Caco-2 (cell line): ENCODE data around the gene MTFMT. TPM values are rescaled to one million over a fixed set of nuclear protein-coding genes. Genes with fewer than 3 reads are reported as not detected.

ENCODE experiments used
- BruUV-seq: library from RNA; stranded (reverse); fragments of 400-500 nt; replicated peaks from 2 replicates; lab custom pipeline; 2021; lab: Mats Ljungman, UMichigan
- CTCF ChIA-PET: fragments of 300-600 bp; sonication (Branson Sonifier 250); formaldehyde crosslinking; loops from one replicate; lab custom pipeline; 2022; ENCODE audit warnings: antibody characterized with exemption; lab: Charles Lee
- POLR2A ChIA-PET: fragments of 300-600 bp; sonication (Branson Sonifier 250); formaldehyde crosslinking; loops from one replicate; lab custom pipeline; 2022; ENCODE audit warnings: antibody characterized with exemption; lab: Charles Lee
- DNase-seq, 2 experiments: peaks; one replicate each; pipeline versions ENCODE4 v3.0.0 to v3.0.0-alpha.2; 2020 to 2022
- H3K27me3 ChIP-seq: replicated peaks from 2 replicates; pipeline ENCODE4 v1.6.0; 2011; ENCODE audit warnings: low read length; ENCODE audit not compliant: control insufficient read depth, insufficient read depth
- H3K36me3 ChIP-seq: 2 replicates; pipeline ENCODE4 v1.5.1; 2011; ENCODE audit warnings: low read length; ENCODE audit not compliant: control insufficient read depth, insufficient read depth
- H3K4me1 ChIP-seq: fragments of 250-450 bp; sonication (Bioruptor Pico); 2 replicates; pipeline ENCODE4 v1.5.1; 2020; ENCODE audit warnings: mild to moderate bottlenecking
- H3K4me3 ChIP-seq: 2 replicates; pipeline ENCODE4 v1.5.1; 2011; ENCODE audit warnings: low read depth, mild to moderate bottlenecking, control low read depth, low read length
- H3K9me3 ChIP-seq: fragments of 250-450 bp; sonication (Bioruptor Pico); 2 replicates; pipeline ENCODE4 v1.5.1; 2020; ENCODE audit warnings: mild to moderate bottlenecking, moderate library complexity
- H3K27ac Mint-ChIP-seq: one replicate; pipeline ENCODE4 v1.8.0; 2022; ENCODE audit warnings: mixed read lengths; ENCODE audit not compliant: unreplicated experiment
- H3K27me3 Mint-ChIP-seq: one replicate; pipeline ENCODE4 v1.8.0; 2022; ENCODE audit warnings: mixed read lengths; ENCODE audit not compliant: insufficient read depth, unreplicated experiment
- H3K36me3 Mint-ChIP-seq: one replicate; pipeline ENCODE4 v1.8.0; 2022; ENCODE audit warnings: mild to moderate bottlenecking, mixed read lengths; ENCODE audit not compliant: insufficient read depth, unreplicated experiment
- H3K4me1 Mint-ChIP-seq: one replicate; pipeline ENCODE4 v1.8.0; 2022; ENCODE audit warnings: low read depth, mixed read lengths; ENCODE audit not compliant: unreplicated experiment
- H3K4me3 Mint-ChIP-seq: one replicate; pipeline ENCODE4 v1.8.0; 2022; ENCODE audit warnings: mild to moderate bottlenecking, moderate library complexity, mixed read lengths; ENCODE audit not compliant: unreplicated experiment
- H3K9me3 Mint-ChIP-seq: one replicate; pipeline ENCODE4 v1.8.0; 2022; ENCODE audit warnings: mixed read lengths; ENCODE audit not compliant: unreplicated experiment
- CTCF ChIP-seq, 2 experiments: fragments of 200-600 bp in 1 of 2; IDR thresholded peaks; 1 replicate in 1 of 2; 2 replicates in 1 of 2; pipeline versions ENCODE4 v1.5.1 to v1.8.0; 2011 to 2022; ENCODE audit warnings: antibody characterized with exemption in 1 of 2, control low read depth in 1 of 2, inconsistent platforms in 1 of 2, low read depth in 1 of 2, low read length in 1 of 2, mild to moderate bottlenecking in 1 of 2, moderate library complexity in 1 of 2; ENCODE audit not compliant: insufficient read depth in 1 of 2, severe bottlenecking in 1 of 2, unreplicated experiment in 1 of 2
- intact Hi-C: fragments of 100-400 bp; cut with micrococcal nuclease; formaldehyde crosslinking; loops from one replicate; pipeline ENCODE4 v1.10.0; 2022; ENCODE audit not compliant: unreplicated experiment
- total RNA-seq: library from RNA; stranded (reverse); gene quantifications from 2 replicates; pipeline ENCODE4 v1.2.3, GENCODE V29; 2022

The MTFMT gene
- total RNA-seq, 1 experiment from 2014 or later = 24.7 TPM

GRCh38 chr15:65034719-65035118, 5.3 kb upstream of the MTFMT start:
- H3K27ac Mint-ChIP-seq = no peak overlapping the region
- no peaks in the 10 kb centered on the region for H3K4me1 Mint-ChIP-seq
- no peak overlapping the region for H3K4me3 ChIP-seq
- H3K36me3 Mint-ChIP-seq = no peaks in the 10 kb centered on the region
- ChIA-PET POLR2A (interaction anchor here (1.4 kb wide), 1 partner anchor 10 kb away, joined by 4 read pairs; the partner anchor contains the start of gene SLC51B), CTCF (interaction anchor here (1.1 to 2.4 kb wide), 9 partner anchors 9 to 114 kb away, joined by 3 to 41 read pairs (median 13); partner anchors contain the start of genes SLC51B and UBAP1L)
- H3K4me1 ChIP-seq = peaks cover 29% of the 10 kb centered on the region
- no peaks in the 10 kb centered on the region for H3K27me3 Mint-ChIP-seq
- no peak for TF ChIP-seq CTCF (IDR thresholded peaks at IDR 0.05; ENCODE audit: insufficient read depth in 1 of 2, low read depth in 1 of 2, low read length in 1 of 2, severe bottlenecking in 1 of 2, unreplicated experiment in 1 of 2)
- no peaks in the 10 kb centered on the region for H3K36me3 ChIP-seq
- H3K27me3 ChIP-seq = no peaks in the 10 kb centered on the region
- no TSS peak for BruUV-seq
- no peaks in the 10 kb centered on the region for H3K9me3 ChIP-seq
- H3K9me3 Mint-ChIP-seq = no peaks in the 10 kb centered on the region
- intact Hi-C loops = no loop called here
- no peak overlapping the region for H3K4me3 Mint-ChIP-seq
- DNase-seq = no peak

- H3K4me3 ChIP-seq = no peak overlapping the region
- H3K4me1 ChIP-seq = peaks cover 22% of the 10 kb centered on the region
- no peak overlapping the region for H3K4me3 Mint-ChIP-seq
- H3K9me3 Mint-ChIP-seq = no peaks in the 10 kb centered on the region
- H3K9me3 ChIP-seq = no peaks in the 10 kb centered on the region
- no peaks in the 10 kb centered on the region for H3K27me3 ChIP-seq
- no TSS peak for BruUV-seq
- H3K27me3 Mint-ChIP-seq = no peaks in the 10 kb centered on the region
- peak; percentile 55 to 61 for DNase-seq
- no peaks in the 10 kb centered on the region for H3K36me3 Mint-ChIP-seq
- H3K27ac Mint-ChIP-seq = peak overlapping the region; percentile 22
- ChIA-PET POLR2A (interaction anchor here (0.7 to 1.4 kb wide), 2 partner anchors 9 to 11 kb away, joined by 3 to 4 read pairs; partner anchors contain the start of gene SLC51B), CTCF (interaction anchor here (0.5 to 2.4 kb wide), 21 partner anchors 10 to 253 kb away, joined by 3 to 41 read pairs (median 5); partner anchors contain the start of genes CLPX, PARP16, SLC51B and UBAP1L)
- H3K4me1 Mint-ChIP-seq = no peaks in the 10 kb centered on the region
- no peaks in the 10 kb centered on the region for H3K36me3 ChIP-seq
- intact Hi-C loops = loop anchor here (1.0 to 2.0 kb wide), 10 partner anchors 12 to 271 kb away; partner anchors contain the start of genes CLPX, RNU5B-1 and SLC51B
- TF ChIP-seq CTCF (IDR thresholded peaks at IDR 0.05; ENCODE audit: insufficient read depth in 1 of 2, low read depth in 1 of 2, low read length in 1 of 2, severe bottlenecking in 1 of 2, unreplicated experiment in 1 of 2) = peak; percentile 31 to 69
Measured at GRCh38 chr15:65033659-65034269, 4.3 kb upstream of the MTFMT start.

GRCh38 chr15:65032801-65033537, 3.5 kb upstream of the MTFMT start:
- Mint-ChIP-seq H3K4me3 (peak overlapping the region; percentile 7), H3K36me3 (peaks cover 6% of the 10 kb centered on the region), H3K4me1 (peaks cover 7% of the 10 kb centered on the region), H3K27ac (peak overlapping the region; percentile 22), H3K27me3 (no peaks in the 10 kb centered on the region), H3K9me3 (no peaks in the 10 kb centered on the region)
- ChIA-PET POLR2A (interaction anchor here (1.4 kb wide), 1 partner anchor 12 kb away, joined by 4 read pairs; the partner anchor contains the start of gene SLC51B), CTCF (interaction anchor here (1.0 to 2.4 kb wide), 9 partner anchors 11 to 238 kb away, joined by 4 to 41 read pairs (median 13); partner anchors contain the start of genes CLPX and SLC51B)
- no peaks in the 10 kb centered on the region for H3K27me3 ChIP-seq
- H3K36me3 ChIP-seq = no peaks in the 10 kb centered on the region
- H3K9me3 ChIP-seq = no peaks in the 10 kb centered on the region
- peaks cover 30% of the 10 kb centered on the region for H3K4me1 ChIP-seq
- H3K4me3 ChIP-seq = no peak overlapping the region
- peak; percentile 85 to 91 for TF ChIP-seq CTCF (IDR thresholded peaks at IDR 0.05; ENCODE audit: insufficient read depth in 1 of 2, low read depth in 1 of 2, low read length in 1 of 2, severe bottlenecking in 1 of 2, unreplicated experiment in 1 of 2)
- no TSS peak for BruUV-seq
- DNase-seq = peak; percentile 88 to 92
- intact Hi-C loops = loop anchor here (1.0 to 2.0 kb wide), 10 partner anchors 12 to 271 kb away; partner anchors contain the start of genes CLPX, RNU5B-1 and SLC51B
